ENCODE results near the gene SPEG.

GRCh38 chr2:219525533-219526232 lies 91.0 kb downstream of the SPEG start:
- TF ChIP-seq CTCF (conservative IDR thresholded peaks at IDR 0.05; ENCODE audit: low read length) (no peak), EZH2phosphoT487 (IDR thresholded peaks at IDR 0.05; ENCODE audit: borderline replicate concordance, low read depth, low read length) (no peak)
